ENCODE data around the gene RABGGTB.

The RABGGTB gene

DNA sequence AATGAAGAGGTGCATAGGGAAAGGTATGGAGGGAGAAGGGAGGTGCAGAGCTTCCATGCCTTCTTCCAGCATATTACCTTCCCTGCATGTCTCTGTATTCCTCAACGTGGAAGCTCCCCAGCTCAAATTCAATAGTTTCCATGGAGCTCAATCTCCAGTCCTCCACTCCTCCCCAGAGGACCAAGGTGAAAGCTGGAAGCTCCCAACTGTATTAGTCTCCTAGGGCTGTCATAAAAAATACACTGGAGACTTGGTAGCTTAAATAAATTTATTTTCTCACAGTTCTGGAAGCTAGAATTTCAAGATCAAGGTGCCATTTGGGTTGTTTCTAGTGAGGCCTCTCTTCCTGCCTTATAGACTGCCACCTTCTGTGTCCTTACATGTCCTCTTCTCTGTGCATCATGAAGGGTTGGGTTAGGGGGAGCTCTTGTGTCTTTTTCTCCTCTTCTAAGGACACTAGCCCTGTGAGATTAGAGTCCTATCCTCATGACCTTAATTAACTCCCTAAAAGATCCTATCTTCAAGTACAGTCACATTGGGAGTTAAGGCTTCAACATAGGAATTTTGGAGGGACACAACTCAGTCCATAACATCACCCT, 21.9 kb upstream of the RABGGTB start:
- Histone ChIP-seq H3K4me1 (ENCODE audit: insufficient read depth, low read length, poor library complexity, severe bottlenecking) (no peaks in the 10 kb centered on the region), H3K79me2 (ENCODE audit: insufficient read depth, low read length) (no peaks in the 10 kb centered on the region), H3K9me3 (ENCODE audit: insufficient read depth, low read depth, low read length) (no peaks in the 10 kb centered on the region), H3F3A (ENCODE audit: low read depth) (no peaks in the 10 kb centered on the region), H3K27me3 (ENCODE audit: insufficient read depth, low read length, poor library complexity, severe bottlenecking) (no peaks in the 10 kb centered on the region), H3K36me3 (ENCODE audit: insufficient read depth, low read length) (no peaks in the 10 kb centered on the region), H3K9me2 (replicated peaks; ENCODE audit: low read depth, low read length) (no peaks in the 10 kb centered on the region), H4K20me1 (ENCODE audit: insufficient read depth, low read length, poor library complexity, severe bottlenecking) (no peaks in the 10 kb centered on the region), H3K4me2 (ENCODE audit: low read depth, low read length, poor library complexity, severe bottlenecking) (no peak overlapping the region), H3K9ac (ENCODE audit: low read depth, low read length, poor library complexity, severe bottlenecking) (no peak overlapping the region), H3K4me3 (ENCODE audit: low read length, poor library complexity, severe bottlenecking) (no peak overlapping the region), H2AFZ (ENCODE audit: low read length) (no peak overlapping the region)
- TF ChIP-seq, protein P1, sequence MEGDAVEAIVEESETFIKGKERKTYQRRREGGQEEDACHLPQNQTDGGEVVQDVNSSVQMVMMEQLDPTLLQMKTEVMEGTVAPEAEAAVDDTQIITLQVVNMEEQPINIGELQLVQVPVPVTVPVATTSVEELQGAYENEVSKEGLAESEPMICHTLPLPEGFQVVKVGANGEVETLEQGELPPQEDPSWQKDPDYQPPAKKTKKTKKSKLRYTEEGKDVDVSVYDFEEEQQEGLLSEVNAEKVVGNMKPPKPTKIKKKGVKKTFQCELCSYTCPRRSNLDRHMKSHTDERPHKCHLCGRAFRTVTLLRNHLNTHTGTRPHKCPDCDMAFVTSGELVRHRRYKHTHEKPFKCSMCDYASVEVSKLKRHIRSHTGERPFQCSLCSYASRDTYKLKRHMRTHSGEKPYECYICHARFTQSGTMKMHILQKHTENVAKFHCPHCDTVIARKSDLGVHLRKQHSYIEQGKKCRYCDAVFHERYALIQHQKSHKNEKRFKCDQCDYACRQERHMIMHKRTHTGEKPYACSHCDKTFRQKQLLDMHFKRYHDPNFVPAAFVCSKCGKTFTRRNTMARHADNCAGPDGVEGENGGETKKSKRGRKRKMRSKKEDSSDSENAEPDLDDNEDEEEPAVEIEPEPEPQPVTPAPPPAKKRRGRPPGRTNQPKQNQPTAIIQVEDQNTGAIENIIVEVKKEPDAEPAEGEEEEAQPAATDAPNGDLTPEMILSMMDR (conservative IDR thresholded peaks at IDR 0.05; ENCODE audit: low read length), result peak; percentile 29
- TF ChIP-seq EZH2phosphoT487 (IDR thresholded peaks at IDR 0.05; ENCODE audit: borderline replicate concordance), result no peak

DNA sequence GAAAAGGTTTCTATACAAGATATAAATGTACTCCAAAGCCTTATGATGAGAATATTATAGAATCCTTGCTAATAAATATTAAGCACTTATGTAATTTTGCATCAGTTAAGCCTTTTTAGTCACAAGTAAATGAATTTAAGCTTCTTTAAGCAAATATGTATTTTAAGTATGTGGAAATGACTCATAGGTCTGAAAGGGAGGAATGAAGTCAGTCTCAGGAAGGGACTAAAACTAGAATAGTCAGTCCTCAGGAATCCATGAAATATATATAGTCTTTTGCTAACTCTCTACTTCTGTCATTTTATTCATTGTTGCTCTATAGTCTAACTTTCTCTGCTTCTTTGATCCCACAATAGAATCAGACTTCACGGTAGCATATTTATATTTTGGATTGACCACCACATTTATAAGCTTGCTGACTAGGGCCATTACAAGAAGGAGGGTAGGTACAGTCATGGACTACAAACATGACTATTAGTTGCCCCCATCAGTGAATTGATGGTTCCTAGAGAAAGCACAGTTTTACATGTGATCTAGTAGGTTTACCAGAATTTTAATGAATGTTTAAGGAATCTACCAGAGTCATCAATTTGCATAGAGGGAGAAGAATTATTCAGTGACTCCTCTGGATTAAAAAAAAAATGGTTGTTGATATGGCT, 20.2 kb upstream of the RABGGTB start:
- Histone ChIP-seq H3K27me3 (ENCODE audit: insufficient read depth, low read length, poor library complexity, severe bottlenecking) (no peaks in the 10 kb centered on the region), H3K4me2 (ENCODE audit: low read depth, low read length, poor library complexity, severe bottlenecking) (no peak overlapping the region), H3K9ac (ENCODE audit: low read depth, low read length, poor library complexity, severe bottlenecking) (no peak overlapping the region), H3K4me1 (ENCODE audit: insufficient read depth, low read length, poor library complexity, severe bottlenecking) (no peaks in the 10 kb centered on the region), H3K36me3 (ENCODE audit: insufficient read depth, low read length) (no peaks in the 10 kb centered on the region), H3K9me2 (replicated peaks; ENCODE audit: low read depth, low read length) (no peaks in the 10 kb centered on the region), H3K79me2 (ENCODE audit: insufficient read depth, low read length) (no peaks in the 10 kb centered on the region), H3K9me3 (ENCODE audit: insufficient read depth, low read depth, low read length) (no peaks in the 10 kb centered on the region), H2AFZ (ENCODE audit: low read length) (no peak overlapping the region), H3F3A (ENCODE audit: low read depth) (no peaks in the 10 kb centered on the region), H4K20me1 (ENCODE audit: insufficient read depth, low read length, poor library complexity, severe bottlenecking) (no peaks in the 10 kb centered on the region), H3K4me3 (ENCODE audit: low read length, poor library complexity, severe bottlenecking) (no peak overlapping the region)
- TF ChIP-seq, protein P1 (conservative IDR thresholded peaks at IDR 0.05; ENCODE audit: low read length), result no peak
- TF ChIP-seq EZH2phosphoT487 (IDR thresholded peaks at IDR 0.05; ENCODE audit: borderline replicate concordance), result no peak

DNA sequence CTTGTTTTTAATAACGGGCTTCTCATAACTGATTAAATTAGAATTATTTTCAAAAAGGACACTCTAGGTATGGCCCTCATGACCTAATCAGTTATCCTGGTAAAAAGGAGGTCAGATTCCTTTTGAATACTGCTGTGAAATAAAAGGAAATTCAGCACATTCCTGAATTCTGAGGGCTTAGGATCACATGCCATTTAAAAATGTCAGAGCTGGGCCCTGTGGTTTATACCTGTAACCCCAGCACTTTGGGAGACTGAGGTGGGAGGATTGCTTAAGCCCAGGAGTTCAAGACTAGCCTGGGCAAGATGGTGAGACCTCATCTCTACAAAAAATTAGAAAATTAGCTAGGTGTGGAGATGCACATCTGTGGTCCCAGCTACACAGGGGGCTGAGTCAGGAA, 18.0 kb upstream of the RABGGTB start:
- Histone ChIP-seq H3K36me3 (ENCODE audit: insufficient read depth, low read length) (no peaks in the 10 kb centered on the region), H3K4me3 (ENCODE audit: low read length, poor library complexity, severe bottlenecking) (no peak overlapping the region), H3K9ac (ENCODE audit: low read depth, low read length, poor library complexity, severe bottlenecking) (no peak overlapping the region), H3F3A (ENCODE audit: low read depth) (no peaks in the 10 kb centered on the region), H2AFZ (ENCODE audit: low read length) (no peak overlapping the region), H3K79me2 (ENCODE audit: insufficient read depth, low read length) (no peaks in the 10 kb centered on the region), H3K4me1 (ENCODE audit: insufficient read depth, low read length, poor library complexity, severe bottlenecking) (no peaks in the 10 kb centered on the region), H4K20me1 (ENCODE audit: insufficient read depth, low read length, poor library complexity, severe bottlenecking) (no peaks in the 10 kb centered on the region), H3K4me2 (ENCODE audit: low read depth, low read length, poor library complexity, severe bottlenecking) (no peak overlapping the region), H3K27me3 (ENCODE audit: insufficient read depth, low read length, poor library complexity, severe bottlenecking) (no peaks in the 10 kb centered on the region), H3K9me3 (ENCODE audit: insufficient read depth, low read depth, low read length) (no peaks in the 10 kb centered on the region), H3K9me2 (replicated peaks; ENCODE audit: low read depth, low read length) (no peaks in the 10 kb centered on the region)
- TF ChIP-seq, protein P1 (conservative IDR thresholded peaks at IDR 0.05; ENCODE audit: low read length), result no peak
- TF ChIP-seq EZH2phosphoT487 (IDR thresholded peaks at IDR 0.05; ENCODE audit: borderline replicate concordance), result no peak

Measured in Loucy (cell line).